OCI-LY3 (cell line): ENCODE results near the gene EFNB1.

Experiments
- EZH2phosphoT487 ChIP-seq: fragments of 200-600 bp; shearing (Covaris generic); IDR thresholded peaks from 2 replicates; pipeline ENCODE4 v1.6.1; 2018; ENCODE audit warnings: antibody characterized with exemption, mixed run types, low read depth
- TF ChIP-seq, protein P1 (sequence below): fragments of 200-600, 300-600 bp; sonication (generic); IDR thresholded peaks from 2 replicates; pipeline ENCODE4 v1.5.1; 2014; ENCODE audit warnings: antibody characterized with exemption, low read length, low read depth

DNA sequence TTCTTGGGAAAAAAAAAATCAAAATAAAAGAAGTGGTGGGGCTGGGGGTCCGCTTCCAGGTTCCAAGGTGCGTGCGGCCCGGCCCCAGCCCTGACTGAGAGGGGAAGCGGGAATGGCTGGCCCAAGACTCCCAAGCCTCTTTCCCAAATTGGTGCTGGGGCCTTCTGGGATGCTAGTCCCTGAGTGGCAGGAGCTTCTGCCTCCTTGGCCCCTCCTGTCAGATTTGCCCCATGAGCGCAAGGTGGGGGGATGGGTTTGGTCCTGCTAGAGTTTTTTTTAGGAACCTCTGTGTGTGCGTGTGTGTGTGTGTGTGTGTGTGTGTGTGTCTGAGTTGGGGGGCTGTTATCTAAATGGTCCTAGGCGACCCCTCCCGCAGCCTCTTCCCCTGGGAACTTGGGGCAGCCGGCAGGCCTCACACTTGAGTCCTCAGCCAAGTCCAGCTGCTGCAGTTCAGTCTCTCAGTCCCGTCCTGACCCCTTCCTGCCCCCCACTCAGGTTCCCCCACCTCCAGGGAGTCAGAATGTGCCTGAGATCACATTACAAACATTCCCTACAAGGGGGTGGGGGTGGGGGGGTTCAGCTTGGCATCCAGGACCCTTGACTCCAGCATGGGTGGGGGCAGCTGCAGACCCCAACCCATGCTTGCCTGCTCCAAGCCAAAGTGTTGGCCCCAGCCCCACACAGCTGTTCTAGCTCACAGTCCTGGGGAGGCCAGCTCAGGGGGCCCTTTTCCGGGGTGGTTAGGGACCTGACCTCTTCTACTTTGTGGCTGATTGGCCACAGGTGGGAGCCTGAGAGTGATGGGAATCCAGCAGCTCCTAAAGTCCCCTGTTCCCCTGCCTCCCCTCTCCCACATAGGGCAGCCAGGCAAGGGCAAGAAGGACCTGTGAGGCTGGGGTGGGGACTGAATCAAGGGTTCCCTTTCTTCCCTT is 4.0 kb downstream of the EFNB1 start:
- TF ChIP-seq, protein P1, sequence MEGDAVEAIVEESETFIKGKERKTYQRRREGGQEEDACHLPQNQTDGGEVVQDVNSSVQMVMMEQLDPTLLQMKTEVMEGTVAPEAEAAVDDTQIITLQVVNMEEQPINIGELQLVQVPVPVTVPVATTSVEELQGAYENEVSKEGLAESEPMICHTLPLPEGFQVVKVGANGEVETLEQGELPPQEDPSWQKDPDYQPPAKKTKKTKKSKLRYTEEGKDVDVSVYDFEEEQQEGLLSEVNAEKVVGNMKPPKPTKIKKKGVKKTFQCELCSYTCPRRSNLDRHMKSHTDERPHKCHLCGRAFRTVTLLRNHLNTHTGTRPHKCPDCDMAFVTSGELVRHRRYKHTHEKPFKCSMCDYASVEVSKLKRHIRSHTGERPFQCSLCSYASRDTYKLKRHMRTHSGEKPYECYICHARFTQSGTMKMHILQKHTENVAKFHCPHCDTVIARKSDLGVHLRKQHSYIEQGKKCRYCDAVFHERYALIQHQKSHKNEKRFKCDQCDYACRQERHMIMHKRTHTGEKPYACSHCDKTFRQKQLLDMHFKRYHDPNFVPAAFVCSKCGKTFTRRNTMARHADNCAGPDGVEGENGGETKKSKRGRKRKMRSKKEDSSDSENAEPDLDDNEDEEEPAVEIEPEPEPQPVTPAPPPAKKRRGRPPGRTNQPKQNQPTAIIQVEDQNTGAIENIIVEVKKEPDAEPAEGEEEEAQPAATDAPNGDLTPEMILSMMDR: no peak
- TF ChIP-seq EZH2phosphoT487: no peak
